CMK (cell line): ENCODE measurements around the gene GPR107.

Experiments used
- DNase-seq: peaks from one replicate; pipeline ENCODE4 v3.0.0-alpha.2; 2010; ENCODE audit warnings: low read depth

The GPR107 gene

DNA sequence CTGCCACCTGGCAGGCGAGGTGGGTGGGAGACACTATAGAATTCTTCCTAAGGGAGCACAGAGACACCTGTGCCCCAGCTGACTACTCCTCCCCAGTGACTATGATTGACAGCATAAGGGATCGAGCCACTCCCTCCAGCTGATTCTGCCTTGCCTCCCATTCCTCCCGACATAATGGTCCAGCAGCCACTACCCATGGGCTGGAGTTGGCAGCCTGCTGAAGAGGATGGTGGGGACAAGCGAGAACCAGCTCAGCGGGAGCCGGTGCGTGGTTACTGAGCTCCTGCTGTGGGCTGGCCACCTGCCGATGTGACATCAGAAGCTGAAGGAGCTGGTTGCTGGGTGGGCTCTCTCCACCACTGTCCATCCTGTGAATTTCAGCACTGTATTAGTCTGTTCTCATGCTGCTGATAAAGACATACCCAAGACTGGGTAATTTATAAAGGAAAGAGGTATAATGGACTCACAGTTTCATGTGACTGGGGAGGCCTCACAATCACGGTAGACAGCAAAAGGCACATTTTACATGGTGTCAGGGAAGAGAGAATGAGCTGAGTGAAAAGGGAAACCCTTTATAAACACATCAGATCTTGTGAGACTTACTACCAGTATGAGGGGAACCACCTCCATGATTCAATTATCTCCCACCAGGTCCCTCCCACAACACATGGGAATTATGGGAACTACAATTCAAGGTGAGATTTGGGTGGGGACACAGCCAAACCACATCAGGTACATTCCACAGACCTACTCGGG is 106.4 kb downstream of the GPR107 start:
- no peak for DNase-seq

DNA sequence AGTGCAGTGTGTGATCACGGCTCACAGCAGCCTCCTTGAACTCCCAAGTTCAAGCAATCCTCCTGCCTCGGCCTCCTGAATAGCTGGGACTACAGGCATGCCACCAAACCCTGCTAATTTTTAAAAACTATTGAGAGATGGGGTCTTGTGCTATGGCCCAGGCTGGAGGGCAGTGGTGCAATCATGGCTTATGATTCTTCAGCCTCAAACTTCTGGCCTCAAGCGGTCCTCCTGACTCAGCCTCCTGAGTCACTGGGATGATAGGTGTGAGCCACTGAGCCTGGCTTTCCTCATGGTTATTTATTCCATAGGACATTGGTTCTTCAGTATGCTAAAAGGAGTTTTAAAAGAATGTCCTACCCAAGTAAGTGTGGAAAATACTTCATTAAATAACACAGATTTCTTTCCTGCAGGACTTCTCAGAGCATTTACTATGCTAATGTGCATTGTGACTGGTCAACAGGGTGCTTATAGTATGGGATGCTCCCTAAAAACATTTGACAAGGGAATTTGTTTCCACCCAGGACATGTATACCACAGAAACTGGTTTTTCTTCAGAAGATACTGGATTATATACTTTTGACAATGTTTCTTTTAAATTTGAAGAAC is 107.3 kb downstream of the GPR107 start:
- no peak for DNase-seq

DNA sequence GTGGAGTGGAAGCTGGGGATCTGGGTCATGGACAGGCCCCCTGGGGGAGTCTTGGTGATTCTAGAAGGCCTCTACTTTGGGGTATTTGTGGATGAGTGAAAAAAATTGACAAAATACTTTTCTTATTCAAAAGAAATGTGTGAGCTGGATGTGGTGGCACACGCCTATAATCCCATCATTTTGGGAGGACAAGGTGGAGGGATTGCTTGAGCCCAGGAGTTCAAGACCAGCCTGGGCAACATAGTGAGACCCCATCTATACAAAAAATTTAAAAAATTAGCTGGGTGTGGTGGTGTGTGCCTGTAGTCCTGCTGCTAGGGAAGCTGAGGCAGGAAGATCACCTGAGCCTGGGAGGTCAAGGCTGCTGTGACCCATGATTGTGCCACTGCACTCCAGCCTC is 111.9 kb downstream of the GPR107 start:
- DNase-seq = no peak

DNA sequence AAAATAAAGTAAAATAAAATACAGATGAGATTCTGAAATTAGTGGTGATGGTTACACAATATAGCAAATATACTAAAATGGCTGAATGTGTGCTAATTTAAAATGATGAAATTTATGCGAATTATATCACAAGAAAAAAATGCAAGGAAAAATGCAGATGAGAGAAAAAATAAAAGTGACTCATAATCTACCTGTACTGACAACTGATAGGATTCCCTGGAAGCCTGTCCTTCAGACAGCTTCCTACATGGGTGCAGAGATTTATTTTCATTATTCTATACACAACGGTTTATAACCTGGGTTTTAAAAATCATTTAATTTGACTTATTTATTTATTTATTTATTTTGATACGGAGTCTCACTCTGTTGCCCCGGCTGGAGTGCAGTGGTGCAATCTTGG is 112.7 kb downstream of the GPR107 start:
- DNase-seq = no peak

DNA sequence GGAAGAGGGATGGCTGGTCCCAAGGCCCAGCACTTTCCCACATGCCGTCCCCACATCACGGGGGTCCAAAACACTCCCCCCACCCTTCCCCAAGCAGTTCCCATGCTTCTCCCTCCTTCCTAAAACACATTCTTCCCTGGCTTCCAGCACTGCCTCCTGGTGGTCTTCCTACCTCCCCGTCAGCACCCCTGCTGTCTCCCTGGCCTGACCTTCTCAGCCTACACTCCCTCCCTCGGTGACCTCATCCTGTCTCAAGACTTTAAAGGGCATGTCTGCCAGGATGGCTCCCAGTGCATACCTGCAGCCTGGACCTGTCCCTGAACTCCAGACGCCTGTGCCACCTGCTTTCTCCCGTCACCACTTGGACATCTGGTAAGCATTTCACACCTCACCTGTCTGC is 114.2 kb downstream of the GPR107 start:
- no peak for DNase-seq

DNA sequence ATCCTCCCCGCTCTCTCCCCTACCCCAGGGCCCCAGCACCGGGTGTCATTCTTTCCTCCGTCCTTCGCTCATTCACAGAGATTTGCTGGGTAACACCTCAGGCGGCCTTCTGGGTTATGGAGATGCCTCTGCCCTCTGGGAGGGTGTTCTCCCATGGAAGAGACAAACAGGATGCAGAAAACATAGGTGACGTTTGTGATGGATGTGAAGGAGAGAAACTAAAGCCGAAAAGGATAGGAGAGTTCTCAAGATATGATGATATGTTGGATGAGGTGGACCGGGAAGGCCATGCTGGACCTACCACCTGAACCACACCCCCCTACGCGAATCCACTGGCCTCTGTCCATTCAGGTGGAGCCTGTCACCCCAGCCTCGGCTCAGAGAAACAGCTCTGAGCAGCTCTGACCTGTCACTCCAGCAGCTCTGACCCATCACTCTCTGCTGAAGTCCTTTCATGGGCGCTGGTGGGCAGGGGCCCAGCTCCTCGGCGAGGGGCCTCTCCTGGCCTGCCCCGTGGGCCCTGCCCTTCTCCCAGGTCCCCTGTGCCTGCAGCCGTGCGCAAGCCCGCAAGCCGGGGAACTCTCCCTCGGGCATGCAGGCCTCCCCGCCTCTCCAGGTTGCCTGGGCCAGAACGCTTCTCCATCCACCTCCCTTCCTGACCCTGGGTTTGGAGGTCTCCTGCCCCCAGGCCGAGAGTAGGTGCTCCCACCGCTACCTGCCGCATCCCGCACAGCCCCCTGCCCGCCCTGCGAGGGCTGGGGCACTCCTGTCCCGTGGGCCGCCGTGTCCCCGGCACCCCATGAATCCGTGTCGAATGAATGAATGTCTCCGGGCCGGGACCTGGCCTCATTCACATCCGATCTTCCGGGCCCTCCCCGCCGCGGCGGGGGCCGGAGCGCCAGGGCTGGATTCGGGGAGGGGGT is 117.8 kb downstream of the GPR107 start:
- DNase-seq = no peak

DNA sequence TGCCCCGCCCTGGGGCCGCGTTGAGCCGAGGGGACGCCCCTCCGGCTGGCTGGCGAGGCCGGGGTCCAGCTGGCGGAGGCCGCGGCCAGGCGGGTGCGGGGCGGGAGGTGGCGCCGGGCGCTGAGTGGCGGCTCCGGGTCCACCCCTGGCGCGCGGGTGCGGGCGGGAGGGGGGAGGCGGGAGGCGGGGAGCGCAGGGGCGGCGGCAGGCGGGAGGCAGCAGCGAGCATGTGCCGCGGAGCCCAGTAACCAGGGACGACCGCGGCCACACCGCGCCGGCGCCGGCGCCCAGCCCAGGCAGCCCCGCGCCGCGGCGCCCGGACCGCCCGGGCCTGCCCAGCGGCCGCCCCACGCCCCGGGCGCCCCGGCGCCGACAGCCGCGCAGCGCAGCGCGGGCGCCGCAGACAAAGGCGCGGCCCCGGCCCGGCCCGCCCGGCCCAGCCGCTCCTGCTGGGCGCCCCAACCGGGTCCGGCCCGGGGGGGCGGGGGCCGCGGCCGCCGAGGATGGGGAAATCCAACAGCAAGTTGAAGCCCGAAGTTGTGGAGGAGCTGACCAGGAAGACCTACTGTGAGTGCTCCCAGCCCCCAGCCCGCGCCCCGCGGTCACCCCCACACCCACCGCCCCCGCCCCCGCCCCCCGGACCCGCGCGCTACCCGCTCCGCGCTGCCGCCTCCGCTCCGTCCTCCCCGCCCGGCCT is 118.6 kb downstream of the GPR107 start, which contains the start of gene NCS1:
Gene NCS1 (plus strand): TSS at position 244 of the 697 bp plus-strand sequence. CDS start 260 bp downstream, at position 504.
- peak; percentile 5 for DNase-seq

DNA sequence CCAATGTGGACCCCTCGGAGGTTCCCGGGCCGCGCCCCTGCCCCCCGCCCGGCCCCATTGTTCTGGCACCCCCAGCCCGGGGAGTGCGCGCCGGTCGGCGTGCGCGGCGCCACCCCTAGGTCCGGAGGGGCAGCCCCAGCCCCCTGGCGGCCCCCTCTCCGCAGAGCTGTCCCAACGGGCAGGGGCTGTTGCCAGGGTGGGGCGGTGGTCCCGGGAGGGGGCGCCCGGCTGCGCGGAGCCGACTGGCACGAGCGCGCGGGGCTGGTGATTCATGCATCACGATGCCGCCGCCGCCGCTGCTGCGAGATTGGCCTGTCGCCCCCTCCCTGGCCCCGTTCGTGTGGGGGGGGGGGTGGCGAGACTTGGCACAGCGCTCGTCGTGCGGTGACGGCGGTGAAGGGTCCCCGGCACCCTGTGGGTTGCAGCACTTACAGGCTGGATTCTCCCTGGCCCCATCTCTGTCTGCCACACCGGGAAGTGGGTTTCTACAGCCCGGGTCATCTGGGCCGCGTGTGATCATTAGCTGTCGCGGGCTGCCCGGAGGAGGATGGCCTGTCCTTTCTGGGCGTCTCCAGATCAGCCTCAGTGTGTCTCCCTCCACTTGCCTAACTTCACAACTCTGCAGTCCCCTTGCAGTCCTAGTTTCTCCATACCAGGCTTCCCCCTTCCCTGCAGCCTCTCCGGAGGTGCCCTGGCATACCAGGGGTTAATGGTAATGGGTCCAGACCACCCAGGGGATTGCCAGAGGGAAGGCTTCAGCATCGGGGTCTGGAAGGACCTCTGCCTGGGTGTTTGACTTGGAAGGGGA is 119.4 kb downstream of the GPR107 start:
- DNase-seq = no peak

DNA sequence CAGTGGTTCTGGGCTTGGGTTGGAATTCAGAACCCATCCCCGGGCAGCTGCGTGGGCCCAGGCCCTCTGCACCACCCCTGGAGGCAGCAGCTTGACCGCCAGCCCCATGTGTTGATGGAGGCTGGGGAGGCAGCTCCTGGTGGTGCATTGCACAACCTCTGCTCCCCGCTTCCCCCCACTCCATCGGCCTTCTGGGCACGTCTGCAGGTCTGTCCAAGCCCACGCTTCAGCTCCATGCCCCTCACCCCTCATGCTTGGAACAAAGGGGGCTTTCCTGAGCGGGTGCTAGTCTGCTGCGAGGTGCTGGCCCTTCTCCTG is 119.9 kb downstream of the GPR107 start:
- no peak for DNase-seq

DNA sequence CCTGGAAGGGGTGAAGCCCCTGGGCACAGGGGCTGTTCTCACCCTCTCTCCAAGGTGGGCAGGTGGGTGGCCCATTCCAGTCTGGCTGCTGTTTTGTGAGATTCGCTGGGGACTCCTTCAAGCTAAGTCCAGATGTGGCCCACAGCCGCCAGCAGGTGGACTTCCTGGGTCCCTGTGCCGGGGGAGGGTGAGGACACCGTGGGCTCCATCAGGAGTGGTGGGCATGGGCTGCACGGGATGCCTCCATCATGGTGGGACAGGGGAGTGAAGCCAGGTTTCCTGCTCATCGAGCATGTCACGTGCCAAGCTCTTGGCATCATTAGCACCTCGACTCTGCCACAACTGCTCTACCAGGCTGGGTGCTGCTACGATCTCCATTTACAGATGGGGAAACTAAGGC is 120.3 kb downstream of the GPR107 start:
- no peak for DNase-seq

DNA sequence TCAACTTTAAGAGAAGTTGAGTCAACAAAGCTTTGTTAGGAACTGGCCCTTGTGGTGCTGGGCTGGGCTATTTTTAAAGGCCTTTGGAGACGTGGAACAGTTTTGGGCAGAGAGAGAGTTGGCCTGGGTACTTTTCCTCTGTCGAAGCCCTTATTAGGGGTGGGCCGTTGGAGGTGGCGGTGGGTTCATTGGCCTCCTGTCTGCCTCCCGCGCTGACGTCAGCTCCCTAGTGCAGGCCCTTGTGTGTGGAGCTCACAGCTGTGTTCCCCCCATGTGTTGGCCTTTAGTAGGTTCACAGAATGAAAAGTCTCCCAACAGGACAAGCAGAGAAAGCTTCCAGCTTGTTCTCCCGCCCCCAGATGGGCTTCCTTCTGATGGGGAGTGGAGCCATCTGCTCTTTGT is 121.2 kb downstream of the GPR107 start:
- no peak for DNase-seq

DNA sequence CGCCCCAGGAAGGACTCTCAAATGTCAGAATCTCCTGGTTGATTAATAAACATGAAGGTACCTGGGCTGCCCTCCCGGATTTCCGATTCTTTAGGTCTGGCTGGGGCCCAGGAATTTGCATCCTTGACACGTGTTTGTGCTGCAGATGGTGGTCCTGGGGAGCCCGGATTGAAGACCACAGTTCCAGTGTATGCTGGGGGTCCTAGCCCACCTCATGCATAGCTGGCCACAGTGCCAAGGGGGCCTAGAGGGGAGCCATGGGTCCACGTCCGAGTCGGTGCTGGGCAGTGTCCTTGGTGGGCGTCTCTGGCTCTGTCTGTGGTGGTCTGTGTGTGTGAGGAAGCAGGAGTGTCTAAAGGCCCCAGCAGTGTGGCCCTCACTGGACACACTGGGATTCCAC is 121.6 kb downstream of the GPR107 start:
- DNase-seq = no peak

DNA sequence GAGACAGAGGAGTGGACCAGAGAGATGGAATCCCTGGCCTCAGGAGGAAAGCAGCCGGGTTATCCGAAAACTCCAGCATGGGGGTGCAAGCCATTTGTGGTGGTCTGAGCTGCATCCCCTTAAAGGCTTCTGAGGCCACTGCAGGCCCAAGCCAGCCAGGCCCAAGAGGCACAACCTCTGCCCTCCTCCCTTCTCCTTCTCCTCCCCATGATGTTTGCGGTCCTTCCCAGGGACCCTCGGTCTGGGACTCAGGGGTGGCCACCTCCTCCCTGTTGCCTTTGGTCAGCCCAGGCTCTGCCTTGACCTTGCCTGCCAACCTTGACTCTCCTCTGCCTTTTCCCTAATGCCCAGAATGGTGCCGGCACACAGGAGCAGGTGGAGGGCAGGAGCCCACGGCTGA is 123.1 kb downstream of the GPR107 start:
- DNase-seq = no peak

DNA sequence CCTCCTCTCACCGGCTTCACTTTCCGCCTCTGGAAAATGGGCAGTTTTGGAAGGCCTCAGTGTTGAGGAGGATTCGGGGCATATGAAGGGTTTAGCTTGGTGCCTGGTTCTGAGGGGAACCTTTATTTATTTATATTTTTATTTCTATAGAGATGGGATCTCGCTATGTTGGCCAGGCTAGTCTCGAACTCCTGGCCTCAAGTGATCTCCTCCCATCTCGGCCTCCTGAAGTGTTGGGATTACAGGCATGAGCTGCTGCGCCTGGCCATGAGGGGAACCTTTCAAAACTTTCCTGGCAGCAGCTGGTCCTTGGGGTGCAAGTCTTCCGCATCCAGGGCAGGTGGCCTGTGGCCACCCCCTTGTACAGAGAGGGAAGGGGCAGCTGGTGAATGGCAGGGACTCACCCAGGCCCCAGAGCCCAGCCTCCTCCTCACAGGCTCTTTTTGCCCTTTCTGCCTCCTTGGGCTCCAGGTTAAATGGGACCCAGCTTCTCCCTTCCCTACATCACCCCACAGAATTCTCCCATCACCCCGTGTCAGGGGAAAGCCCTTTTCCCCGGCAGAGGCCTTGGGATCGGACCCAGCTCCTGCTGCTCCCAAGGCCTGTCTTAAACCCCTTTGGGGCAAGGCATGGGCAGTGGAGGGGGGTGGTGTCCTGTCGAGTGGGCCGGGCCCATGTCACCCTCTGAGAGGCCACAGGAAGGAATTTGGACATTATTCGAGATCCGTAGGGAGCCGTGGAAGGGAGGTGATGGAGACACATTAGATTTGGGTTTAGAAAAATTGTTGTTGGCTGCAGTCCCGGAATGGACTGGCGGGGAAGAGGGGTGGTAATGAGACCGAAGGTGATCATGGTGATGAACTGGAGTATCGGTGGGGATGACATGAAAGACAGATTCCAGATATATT is 124.4 kb downstream of the GPR107 start:
- DNase-seq = no peak

DNA sequence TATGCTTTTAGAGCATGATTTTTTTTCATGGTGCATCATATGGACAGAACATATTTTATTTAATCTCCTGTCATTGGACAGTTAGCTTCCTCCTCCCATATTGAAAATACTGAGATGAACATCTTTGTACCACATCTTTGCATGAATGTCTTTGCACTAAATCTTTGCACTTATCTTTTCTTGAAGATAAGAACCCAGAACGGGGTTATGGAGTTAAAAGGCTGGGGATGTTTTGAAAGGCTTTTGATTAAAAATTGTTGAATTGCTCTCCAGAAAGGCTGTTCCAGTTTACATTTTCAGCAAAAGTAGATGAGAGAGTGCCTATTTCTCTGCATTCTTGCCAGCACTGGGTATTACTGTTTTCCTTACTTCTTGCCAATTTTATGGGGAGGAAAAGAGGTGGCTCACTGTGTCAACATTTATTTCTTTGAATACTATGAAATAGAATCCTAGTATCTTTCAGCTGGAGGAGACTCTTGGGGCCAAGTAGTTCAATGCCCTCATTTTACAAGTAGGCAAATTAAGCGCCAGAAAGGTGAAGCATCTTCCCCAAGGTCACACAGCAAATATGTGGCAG is 125.7 kb downstream of the GPR107 start:
- no peak for DNase-seq

DNA sequence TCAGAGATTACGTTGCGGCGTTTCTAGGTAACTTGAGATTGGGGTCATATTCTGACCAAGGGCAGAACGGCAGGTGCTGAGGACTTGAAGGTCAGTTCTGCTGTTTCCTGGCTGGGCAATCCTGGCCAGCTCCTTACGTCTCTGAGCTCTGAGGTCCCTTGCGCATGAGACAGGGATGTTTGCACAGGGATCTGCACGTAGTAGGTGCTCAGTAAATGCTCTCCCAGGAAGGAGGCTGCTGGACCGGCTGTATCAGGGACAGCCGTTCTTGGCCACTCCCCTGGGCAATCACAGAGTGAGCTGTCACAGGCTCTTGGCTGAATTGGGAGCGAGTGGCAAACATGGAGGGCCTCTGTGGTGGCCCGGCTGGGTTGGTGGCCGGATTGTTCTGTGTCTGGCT is 126.8 kb downstream of the GPR107 start:
- no peak for DNase-seq

DNA sequence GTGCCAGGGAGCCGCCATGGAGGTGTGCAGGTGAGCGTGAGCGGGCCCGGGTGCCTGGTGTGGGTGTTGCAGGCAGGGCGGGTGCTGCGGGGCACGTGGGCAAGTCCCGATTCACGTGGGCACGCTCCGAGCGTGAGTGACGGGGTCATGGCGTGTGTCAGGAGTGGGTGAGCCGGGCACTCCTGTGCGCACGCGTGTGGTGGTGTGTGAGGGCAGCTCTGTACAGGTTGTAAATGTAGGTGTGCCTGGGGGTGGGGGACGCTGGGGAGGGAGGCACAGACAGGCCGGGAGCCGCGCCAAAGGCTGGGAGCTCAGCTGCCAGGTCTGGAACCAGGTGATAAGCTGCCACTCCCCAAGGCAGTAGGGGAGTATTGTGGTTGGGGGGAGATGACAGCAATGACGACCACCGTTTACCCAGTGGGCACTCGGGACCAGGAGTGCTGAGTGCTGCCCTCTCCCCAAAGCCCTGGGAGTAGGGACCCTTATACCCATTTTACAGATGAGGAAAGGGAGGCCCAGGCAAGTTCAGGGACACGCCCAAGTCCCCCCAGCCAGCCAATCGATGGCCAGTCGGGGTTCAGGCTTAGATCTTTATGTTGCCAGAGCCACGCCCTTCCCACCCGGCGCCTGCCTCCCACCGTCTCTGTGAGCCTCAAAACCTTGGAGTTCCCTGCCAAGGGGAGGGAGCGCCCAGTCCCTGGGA is 128.1 kb downstream of the GPR107 start:
- DNase-seq = no peak

DNA sequence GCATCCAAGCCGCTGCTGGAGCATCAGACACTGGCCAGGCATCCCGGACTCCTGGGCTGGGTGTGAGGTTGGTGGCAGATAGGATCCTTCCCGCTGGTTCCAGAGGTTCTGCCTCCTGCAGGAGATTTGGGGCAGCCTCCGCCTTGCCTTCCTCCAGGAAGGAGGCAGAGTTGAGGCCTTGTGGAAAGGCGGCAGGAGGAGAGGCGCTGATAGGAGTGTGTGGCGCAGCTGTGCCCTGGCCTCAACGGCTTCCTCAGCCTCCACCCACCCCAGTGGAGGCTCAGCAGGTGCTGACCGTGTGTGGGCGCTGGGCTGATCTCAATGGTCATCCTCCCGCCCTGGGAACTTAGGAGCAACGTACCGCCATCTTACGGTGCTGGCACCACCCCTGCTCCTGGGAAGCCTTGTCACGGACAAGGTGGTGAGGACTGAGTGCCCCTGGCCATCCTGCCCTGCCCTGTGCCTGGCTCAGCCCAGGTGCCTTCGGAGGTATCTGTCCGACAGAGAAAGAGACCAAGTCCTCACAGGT is 128.7 kb downstream of the GPR107 start:
- DNase-seq = no peak

DNA sequence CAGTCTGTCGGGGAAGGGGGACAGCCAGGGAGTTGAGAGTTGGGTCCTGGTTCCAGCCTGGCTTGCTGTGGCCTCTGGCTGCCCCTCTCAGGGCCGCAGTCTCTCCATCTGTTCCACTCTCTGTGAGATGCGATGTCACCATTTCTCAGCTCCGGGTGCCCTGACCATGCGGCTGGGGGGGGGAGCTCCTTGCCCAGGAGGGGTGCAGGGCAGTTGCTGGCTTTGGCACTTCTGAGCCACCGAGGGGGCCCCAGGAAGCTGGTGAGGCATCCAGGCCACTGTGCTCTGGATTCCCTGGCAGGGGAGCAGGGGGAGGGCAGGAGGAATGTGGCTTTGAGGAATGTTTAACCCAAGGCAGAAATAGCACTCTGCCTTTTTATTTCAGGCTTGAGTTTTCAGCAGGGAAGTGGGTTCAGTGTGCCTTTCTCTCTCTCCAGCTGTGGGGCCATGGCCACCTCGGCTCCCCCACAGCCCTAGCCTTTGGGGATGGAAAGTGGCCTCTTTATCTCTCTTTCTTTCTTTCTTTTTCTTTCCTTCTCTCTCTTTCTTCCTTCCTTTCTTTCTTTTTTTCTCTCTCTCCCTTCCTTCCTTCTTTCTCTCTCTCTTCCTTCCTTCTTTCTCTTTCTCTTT is 129.5 kb downstream of the GPR107 start:
- DNase-seq = no peak
